ENCODE results near the gene AFAP1.
A peak's percentile ranks its signal among the peaks of the same experiment; 100 is the strongest.

AFAP1 gene

DNA sequence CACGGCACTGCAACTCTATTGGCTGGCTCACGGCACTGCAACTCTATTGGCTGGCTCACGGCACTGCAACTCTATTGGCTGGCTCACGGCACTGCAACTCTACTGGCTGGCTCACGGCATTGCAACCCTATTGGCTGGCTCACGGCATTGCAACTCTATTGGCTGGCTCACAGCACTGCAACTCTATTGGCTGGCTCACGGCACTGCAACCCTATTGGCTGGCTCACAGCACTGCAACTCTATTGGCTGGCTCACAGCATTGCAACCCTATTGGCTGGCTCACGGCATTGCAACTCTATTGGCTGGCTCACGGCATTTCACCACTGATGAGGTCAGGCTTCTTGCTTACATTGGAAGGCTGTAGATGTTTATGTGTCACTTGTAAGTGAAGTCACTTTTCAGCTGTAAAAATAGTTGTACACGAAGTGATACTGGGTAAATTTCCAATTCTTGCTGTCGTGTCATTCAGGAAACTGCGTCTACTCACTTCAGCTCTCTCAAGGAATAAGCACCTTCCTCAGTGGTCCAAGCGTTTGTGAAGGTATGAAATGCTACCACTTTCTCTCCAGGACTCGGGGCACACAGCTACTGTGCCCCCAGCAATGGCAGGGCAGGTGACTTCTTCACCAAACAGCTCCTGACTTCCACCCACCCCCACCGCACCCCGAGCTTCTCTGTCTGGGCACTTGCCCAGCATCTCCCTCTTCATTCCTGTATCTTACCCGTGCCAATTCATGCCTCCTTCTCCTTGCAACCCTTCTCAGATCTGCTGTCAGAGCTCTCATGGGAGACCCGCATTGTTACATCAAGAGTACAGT is 141.3 kb downstream of the AFAP1 start:
- no peak for DNase-seq (ENCODE audit: extremely low spot score, insufficient read length, low read depth)
- no peak for FAIRE-seq

DNA sequence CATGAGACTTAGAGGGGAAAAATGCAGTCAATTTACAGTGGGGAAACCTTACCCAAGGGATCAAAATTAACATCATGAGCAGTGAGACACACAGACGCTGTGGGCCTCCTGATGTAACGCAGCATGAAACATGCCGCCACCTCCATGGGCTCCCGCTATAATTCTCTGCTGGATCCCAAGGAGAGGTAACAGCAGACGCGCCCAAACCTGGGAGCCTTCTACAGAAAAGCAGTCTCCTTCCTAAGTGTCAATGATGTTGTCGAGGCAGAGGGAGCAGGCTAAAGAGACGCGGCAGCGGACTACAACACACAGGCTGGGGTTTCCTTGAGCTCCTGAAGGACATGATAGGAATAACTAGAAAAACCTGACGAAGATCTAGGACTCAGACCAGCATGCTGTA is 142.3 kb downstream of the AFAP1 start:
- FAIRE-seq (no peak), DNase-seq (ENCODE audit: extremely low spot score, insufficient read length, low read depth) (no peak)

DNA sequence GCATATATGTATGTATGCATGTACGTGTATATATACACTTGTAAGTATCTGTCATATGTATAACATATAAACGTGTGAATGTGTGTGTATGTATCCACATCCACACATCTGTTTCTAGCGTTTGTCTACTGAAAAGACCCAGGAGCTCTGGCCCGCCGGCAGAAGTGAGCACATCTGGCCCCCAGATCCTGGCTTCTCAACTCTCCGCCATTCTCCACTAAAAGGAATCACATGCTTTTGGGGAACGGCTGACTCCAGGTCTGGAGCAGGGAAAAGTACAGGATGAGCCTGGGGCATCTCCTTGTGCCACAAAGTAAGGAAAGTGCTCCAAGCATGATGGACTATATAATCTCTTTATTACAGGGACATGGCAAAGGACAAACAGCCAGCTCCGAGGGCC is 143.7 kb downstream of the AFAP1 start:
- FAIRE-seq: no peak

DNA sequence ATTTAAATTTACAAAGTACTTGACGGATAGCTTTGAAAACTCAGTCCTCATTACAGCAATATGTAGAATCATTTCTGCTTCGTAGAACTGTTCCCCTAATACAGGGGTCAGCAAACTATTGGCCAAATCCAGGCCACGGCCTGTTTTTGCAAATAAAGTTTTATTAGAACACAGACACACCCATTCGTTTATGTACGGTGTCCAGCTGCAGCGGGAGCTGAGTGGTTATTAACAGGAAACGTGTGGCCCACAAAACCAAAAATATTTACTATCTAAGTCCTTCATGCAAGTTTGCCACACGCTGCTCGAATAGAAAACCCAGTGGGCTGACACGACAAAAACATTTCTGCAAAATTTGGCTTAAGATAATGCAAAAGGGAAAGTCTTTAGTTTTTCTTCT is 146.5 kb downstream of the AFAP1 start:
- no peak for DNase-seq (ENCODE audit: extremely low spot score, insufficient read length, low read depth)
- FAIRE-seq: no peak

More for the DNA sequence above, 143.7 kb downstream of the AFAP1 start:
- no peak for DNase-seq (ENCODE audit: extremely low spot score, insufficient read length, low read depth)

DNA sequence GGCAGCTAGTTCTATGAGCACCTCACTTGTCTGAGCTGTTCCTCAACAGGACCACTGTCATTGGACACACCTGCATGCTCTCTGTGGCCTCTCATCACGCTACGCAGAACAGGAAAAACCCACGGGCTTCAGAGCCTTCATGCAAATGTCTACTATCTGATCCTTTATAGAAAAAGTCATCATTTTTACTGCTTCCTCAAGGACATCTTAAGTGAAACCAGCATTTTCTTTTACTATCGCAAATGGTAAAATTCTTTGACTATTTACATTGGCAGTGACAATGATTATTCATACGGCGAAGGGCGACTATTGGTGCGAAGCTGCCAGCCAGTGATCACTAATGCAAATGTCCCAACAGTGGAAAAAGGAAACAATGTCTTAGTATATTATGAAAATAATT is 147.0 kb downstream of the AFAP1 start:
- peak; percentile 59 for FAIRE-seq

DNA sequence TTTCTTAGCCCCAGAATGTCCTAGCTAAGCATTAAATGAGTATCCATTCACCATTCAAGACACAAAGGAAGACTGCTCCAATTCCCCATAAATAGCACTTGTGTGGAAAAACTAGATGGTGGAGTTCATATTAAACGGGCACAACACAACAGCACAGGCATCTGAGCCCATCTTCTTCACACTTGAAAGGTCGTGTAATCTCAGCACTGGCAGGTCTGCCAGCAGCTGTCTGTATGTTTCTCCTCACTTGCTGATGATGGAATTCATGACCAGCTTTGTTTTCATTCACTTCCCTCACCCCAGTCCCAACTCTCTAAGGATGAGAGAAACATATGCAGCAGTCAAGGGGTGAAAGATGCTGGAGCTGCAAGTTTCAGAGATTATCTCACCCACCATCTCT is 148.7 kb downstream of the AFAP1 start:
- no peak for DNase-seq (ENCODE audit: extremely low spot score, insufficient read length, low read depth)
- FAIRE-seq: no peak

More for the DNA sequence above, 147.0 kb downstream of the AFAP1 start:
- no peak for DNase-seq (ENCODE audit: extremely low spot score, insufficient read length, low read depth)

DNA sequence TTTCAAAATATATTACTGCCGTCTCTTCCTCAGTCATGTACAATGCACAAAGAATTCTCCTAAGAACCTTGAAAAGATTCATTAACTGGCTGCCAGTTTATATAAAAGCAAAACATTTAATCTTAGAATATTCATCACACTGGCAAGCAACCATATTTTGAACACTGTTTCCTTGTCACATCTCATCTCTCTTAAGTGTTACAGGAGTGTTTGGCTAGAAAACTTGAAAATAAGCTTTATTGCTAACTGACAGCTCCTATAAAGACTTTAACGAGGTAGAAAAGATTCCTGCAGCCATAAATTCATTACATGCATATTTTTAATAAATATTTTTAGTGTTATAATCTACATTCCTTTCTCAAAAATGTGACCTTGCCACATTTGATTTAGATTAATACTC is 149.6 kb downstream of the AFAP1 start:
- no peak for FAIRE-seq
- DNase-seq (ENCODE audit: extremely low spot score, insufficient read length, low read depth): no peak

DNA sequence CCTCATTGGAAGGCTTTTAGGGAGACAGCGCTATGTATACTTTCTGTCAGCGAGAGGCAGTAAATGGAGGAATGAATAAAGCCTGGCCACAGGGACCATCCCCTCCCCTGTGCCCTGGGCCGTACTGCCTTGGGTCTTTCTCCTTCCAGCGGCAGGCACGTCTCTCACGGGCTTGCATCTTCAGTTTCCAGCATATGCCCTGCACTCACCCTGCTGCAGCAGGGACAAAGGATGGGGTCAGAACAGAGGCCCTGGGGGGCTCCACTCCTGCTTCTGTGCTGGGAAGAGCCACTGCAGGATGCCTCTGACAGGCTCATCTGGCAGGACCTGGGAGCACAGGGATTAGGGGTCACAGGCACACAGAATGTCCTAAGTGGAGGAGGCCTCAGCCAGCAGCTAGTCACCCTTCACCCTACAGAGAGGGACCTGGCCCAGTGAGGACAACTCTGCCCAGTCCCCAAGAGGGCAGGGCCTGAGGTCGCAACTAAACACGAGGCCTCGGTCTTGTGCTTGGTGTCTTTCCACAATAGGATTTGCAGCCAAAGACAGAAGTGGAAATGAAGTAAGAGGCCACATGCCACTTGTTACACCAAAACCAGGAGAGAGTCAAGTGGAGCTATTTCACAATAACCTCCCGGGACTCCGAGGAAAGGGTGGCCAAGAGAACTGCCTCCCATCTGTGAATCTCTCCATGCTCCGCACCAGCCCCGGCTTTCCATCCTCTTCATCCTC is 150.8 kb downstream of the AFAP1 start:
- FAIRE-seq (no peak), DNase-seq (ENCODE audit: extremely low spot score, insufficient read length, low read depth) (no peak)

DNA sequence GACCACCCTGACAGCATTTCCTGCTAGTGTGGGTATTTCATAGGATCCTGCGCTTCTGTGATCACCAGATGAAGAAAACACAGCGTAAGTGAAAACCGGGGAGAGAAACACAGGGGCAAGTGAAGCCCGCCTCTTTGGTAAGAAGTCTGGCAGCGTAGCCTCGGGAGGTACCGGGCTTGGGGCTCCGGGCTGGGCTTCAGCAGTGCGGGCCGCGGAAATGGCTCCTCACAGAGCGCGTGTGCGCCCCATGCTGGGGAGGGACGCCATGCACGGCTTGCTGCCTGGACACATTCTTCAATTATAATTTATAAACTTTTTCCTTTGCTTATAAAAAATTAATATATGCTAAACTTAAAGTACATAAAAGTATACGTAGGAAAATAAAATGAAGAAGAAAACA is 151.5 kb downstream of the AFAP1 start:
- FAIRE-seq: no peak

DNA sequence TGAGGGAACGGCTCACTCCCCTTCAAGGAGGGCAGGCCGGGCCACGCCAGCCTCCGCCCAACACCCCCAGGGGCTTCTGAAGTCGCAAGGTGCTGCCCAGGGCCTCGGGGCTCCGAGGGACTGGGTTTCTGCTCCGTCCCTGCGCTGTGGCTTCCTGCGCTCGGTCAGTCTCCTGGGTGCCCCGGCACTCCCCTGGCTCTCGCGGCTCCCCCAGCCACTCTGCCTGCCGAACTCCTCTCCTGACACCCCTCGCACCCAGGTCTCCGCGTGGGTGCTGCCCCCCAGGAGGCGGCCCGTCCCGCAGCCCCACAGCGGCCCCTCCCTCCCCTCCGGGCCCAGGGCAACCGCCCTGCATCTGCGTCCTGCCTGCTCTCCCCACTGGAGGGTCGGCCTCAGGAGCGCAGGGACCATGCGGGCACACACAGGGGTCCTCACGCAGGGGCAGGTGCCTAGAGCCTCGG is 151.9 kb downstream of the AFAP1 start:
- no peak for FAIRE-seq
- DNase-seq (ENCODE audit: extremely low spot score, insufficient read length, low read depth): no peak

More for the DNA sequence above, 151.5 kb downstream of the AFAP1 start:
- no peak for DNase-seq (ENCODE audit: extremely low spot score, insufficient read length, low read depth)

DNA sequence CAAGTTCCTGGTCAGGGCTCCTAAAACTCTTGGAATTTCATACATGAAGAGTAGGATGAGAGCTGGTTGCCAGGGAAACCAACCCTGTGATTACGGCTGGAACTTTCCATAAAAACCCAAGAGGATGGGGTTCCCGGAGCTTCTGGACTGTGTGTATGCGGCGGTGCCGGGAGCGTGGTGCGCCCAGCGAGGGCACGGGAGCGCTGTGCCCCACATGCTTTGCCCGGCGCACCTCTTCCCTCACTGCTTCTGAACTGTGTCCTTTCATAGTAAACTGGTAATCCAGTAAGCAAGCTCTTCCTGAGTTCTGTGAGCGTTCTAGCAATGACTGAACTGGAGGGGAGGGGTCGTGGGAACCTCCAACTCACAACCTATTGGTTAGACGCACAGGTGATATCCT is 152.6 kb downstream of the AFAP1 start:
- FAIRE-seq: no peak
- no peak for DNase-seq (ENCODE audit: extremely low spot score, insufficient read length, low read depth)

DNA sequence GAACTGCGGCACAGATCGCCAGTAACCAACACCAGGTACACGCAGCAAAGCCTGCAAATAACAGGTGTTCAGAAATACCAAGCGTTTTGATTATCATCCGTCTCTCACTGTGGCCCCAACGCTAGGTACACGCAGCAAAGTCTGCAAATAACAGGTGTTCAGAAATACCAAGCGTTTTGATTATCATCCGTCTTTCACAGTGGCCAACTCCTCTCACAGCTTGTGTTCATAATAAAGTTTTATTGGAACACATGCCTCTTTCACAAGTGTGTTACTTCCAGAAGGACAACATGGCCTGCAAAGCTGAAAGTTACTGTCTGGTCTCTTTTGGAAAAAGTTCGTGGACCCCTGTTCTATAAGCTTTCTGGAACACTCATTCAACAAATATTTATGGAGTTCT is 153.1 kb downstream of the AFAP1 start:
- DNase-seq (ENCODE audit: extremely low spot score, insufficient read length, low read depth): no peak
- no peak for FAIRE-seq

DNA sequence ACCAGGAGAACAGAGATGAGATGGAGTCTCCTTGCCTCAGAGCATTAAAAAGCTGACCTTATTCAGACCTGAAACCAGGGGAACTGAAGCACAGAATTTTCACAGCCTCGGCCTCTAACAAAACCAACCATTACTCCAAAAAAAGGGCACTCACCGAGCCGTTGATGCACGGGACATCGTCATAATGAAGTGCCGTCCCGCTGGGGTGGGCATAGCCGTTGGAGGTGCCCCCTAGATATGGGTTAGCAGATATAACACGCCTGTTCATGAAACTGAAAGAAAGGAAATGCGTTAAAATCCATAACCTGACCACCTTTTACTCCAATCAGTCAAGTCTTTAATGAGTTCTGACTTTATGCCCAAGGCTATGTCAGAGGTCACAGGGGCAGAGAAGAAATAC is 153.6 kb downstream of the AFAP1 start:
- DNase-seq (ENCODE audit: extremely low spot score, insufficient read length, low read depth): no peak
- no peak for FAIRE-seq

DNA sequence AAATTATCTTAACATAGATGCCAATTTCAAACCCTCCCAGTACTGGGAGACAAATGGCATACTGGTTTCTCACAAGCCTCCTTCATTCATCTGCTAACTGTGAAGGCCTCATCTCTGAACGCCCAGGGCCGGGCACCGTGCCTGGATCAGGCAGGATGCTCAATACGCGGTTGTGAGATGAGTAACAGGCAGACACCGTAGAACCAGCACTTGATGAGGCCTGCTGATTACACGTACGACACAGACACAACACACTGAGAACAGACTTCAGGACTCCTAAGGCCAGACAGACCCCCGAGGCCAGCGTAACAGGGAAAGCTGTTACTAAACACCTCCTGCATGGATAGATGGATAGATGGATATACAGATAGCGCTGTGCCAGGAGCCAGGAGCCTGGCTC is 154.6 kb downstream of the AFAP1 start:
- no peak for FAIRE-seq
- DNase-seq (ENCODE audit: extremely low spot score, insufficient read length, low read depth): no peak

DNA sequence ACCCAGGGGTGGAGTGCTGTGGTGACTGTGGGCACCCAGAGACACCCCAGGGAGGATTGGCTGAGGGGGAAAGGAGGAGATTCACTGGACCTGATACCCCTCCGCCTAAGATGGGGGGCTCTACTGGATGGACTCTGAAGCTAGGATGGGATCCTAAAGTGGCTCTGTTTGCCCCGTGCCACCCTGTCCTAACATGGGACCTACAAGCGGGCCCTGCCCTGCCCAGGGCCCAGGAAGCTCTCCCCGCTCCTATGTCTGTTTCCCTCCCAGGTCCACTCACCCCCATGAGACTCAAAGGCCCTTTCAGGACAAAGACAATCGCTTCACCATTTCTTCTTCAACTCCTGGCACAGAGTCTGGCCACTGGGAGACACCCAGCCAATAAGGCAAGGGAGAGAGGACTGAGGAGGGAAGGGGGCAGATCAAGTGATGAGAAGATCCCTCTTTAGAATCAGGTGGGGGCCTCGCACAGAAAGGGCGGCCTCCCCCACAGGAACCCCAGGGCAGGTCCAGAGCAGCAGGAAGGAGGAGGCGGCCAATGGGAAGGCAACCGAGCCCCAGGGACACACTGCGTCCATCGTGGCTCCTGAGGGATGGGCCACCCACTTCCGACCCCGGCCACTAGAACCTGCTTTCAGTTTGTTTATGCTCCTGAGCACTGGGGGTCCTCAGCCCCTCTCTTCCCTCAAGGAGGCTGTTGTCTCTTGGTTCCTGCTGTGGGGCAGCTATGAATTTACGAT is 155.4 kb downstream of the AFAP1 start:
- no peak for DNase-seq (ENCODE audit: extremely low spot score, insufficient read length, low read depth)
- FAIRE-seq: no peak

DNA sequence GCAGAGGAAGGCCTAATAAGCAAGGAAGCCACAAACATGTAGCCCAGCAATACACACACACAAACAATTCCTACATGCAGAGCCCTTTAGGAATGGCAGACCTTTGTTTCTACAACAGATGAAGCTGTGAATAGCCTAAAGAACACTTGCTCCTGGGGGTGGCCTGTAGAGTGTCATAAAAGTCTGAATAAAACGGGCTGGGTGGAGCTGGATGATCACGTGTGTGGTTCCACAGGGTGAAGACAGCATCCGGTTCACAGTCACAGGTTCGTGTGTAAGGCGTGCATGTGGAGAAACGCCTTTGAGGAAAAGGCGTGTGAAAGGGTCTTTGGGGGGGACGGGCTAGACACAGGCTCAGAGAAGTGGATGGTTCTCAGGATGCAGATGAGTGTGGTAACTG is 156.1 kb downstream of the AFAP1 start:
- DNase-seq (ENCODE audit: extremely low spot score, insufficient read length, low read depth) (no peak), FAIRE-seq (no peak)

DNA sequence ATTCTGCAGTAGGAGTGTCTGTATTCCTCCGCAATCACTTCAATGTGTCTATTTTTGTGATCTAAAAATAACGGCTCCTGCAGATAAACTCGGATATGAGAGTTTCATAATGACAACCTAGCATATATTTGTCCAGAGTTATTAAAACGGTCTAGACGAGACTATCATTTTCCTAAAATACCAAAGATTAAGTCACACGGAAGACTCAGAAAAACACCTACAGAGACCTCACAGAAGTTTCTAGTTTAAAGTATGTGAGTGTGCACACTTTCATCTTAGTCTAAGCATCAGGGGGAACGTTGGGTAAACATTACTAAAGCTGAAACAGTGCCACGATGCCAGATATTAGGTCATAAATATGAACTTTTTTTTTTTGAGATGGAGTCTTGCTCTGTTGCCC is 156.9 kb downstream of the AFAP1 start:
- FAIRE-seq: peak; percentile 31
- no peak for DNase-seq (ENCODE audit: extremely low spot score, insufficient read length, low read depth)

DNA sequence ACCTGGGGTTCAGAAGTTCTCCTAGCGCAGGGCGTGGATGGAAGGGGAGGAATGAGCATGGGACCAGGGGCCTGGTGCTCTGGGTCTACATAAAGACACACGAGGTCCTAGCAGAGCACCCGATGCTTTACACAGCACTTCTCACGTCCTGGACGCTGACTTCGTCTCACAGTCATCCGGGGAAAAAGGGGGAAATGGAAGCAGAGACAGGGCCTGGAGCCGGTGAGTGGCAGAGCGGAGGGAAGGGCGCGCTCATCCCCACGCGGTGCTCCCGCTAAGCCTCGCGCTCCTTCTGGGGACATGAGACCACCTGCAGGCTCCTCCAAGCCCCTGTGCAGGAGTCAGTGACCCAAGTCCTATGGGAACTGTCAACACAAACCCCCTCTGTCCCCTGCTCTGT is 157.7 kb downstream of the AFAP1 start:
- no peak for FAIRE-seq
- DNase-seq (ENCODE audit: extremely low spot score, insufficient read length, low read depth): no peak

DNA sequence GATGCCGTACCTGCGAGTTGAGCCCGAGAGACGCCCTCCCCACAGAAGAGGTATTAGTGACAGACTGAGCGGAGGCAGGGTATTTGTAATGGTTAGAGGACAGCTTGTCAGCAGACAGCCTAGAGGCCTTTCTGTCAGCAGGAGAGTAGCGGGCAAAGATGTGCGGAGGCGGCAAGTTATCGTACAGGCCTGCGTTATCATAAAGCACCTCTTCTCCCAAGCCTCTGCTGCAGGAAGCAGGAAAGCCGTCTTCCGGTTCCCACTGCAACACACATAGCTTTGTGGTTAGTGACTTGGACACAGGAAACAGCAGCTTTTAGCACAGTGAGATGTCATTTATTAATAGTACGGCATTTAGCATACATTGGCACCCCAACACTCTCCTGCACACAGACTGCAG is 158.3 kb downstream of the AFAP1 start:
- DNase-seq (ENCODE audit: extremely low spot score, insufficient read length, low read depth) (no peak), FAIRE-seq (no peak)

DNA sequence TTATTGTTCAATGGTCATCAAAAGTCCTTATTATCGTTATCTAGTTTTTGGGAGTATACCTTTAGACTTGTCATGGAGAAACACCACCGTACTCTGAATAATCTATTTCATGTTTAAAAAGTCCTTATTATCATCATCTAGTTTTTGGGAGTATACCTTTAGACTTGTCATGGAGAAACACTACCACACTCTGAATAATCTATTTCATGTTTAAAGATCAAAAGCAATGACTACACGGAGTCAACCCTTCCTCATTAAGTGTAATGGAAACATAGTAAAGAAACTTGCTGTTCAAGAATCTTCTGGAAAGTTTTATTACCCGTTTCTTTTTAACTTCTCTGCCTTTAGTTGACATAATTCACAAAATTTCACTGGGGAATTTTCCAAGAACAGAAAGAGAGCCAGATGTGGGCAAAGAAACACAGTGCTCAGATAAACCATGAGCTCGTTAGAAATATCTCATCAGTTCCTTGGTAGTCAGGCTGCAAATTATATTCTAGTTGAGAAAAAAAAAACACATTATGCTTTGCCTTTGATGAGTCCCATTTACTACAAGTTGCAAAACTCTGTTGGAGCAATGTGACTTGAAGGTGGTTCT is 158.8 kb downstream of the AFAP1 start:
- no peak for FAIRE-seq
- DNase-seq (ENCODE audit: extremely low spot score, insufficient read length, low read depth): no peak

DNA sequence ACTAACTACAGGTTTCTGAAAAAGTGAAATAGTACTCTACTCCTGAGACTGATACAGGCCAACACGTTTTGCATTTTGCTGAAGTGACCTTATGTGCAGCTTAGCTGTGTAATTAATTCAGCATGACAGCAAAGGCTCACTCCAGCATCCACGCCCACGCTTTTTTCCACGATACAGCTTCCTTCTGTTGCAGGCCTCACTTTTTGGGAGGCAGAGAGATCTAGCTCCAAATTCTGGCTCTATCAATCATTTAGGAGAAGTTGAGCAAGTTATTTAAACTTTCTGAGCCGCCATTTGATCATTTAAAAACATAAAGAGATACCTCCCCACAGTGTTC is 160.3 kb downstream of the AFAP1 start:
- no peak for FAIRE-seq
- no peak for DNase-seq (ENCODE audit: extremely low spot score, insufficient read length, low read depth)
